Stimulated activated CD4-positive, alpha-beta T cell treated with anti-CD3 and anti-CD28 coated beads, Interleukin-1b, Interleukin-23, amount 100 ng/mL, for 48 hours (primary cell): ENCODE results near the gene CRYGB.
"Not testable (repeated sequence)": the region's sequence is repeated elsewhere in the genome, so short reads cannot be mapped to it uniquely, and the experiment has no call there.

Experiments
- DNase-seq: peaks from one replicate; pipeline ENCODE4 v3.0.0-alpha.2; 2020

The CRYGB gene

DNA sequence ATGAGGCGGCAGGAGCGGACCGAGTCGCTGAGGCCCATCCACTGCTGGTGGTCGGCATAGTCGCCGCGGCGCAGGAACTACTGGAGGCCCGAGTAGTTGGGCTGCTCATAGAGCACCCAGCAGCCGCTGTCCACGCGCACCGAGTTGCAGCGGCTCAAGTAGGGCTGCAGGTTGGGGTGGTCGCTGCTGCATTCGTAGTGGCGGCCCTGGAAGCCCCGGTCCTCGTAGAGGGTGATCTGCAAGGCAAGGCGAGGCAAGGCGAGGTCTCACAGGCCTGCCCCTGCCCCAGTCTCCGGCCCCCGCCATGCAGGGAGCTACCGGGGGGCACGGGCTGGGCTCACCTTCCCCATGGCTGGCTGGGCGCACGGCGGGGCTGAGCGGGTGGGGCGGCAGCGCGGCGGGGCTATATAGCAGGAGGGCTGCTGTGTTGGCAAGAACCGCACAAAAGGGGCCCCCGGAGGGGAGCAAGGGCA lies 33.6 kb downstream of the CRYGB start:
- DNase-seq = not testable (repeated sequence)

DNA sequence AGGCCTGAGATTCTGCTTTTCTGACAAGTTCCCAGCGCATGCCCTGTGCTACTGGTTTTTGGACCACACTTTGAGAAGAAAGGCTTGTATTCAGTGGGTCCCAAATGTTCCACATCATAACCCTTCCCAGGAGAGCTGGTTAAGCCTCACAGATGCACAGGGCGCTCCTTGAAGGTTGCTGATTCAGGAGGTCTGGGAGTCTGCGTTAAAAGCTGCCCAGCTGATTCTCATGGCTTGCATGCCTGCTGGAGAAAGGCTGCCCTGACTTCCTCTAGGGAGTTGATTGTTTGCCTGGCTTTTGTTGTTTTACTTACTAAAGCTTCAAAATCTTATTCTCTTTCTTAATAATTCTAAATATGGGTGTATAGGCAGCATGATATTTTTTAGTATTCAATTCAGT lies 42.3 kb downstream of the CRYGB start:
- no peak for DNase-seq

DNA sequence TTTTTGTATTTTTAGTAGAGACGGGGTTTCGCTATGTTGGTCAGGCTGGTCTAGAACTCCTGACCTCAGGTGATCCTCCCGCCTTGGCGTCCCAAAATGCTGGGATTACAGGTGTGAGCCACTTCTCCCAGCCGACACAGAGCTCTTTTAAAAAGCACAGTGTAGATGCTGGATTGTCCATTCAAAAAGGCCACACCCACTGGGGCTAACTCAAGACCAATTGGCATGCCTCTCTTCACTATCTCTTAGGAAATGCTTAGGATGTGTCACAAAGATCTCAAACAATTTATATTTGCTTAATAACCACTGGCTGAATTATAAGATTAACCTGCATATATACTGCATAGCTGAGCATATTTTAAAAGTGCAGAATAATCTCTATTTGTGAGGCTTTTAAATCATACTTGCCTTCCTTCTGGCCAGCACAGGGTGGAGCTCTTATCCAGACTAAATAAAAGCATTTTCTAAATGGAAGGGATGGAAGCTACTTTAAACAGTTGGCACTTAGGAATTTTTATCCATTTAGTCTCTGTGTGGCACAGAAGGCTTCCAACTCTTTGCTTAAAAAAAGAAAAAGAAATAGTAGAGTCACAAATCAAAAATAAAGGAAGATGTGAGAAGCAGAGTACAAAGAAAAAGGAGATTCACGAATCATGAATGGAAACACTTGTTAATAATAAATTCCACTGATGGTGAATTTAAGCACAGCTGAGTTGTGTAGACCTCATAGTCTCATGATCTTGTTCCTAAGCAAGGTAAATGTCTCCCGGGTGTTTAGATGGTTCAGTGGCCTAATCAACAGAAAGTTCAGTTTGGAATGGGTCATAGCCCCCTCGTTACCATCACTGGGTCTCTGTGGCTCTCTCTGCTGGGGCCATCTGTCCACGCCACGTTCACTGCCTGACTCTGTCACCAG lies 44.0 kb downstream of the CRYGB start:
- no peak for DNase-seq

DNA sequence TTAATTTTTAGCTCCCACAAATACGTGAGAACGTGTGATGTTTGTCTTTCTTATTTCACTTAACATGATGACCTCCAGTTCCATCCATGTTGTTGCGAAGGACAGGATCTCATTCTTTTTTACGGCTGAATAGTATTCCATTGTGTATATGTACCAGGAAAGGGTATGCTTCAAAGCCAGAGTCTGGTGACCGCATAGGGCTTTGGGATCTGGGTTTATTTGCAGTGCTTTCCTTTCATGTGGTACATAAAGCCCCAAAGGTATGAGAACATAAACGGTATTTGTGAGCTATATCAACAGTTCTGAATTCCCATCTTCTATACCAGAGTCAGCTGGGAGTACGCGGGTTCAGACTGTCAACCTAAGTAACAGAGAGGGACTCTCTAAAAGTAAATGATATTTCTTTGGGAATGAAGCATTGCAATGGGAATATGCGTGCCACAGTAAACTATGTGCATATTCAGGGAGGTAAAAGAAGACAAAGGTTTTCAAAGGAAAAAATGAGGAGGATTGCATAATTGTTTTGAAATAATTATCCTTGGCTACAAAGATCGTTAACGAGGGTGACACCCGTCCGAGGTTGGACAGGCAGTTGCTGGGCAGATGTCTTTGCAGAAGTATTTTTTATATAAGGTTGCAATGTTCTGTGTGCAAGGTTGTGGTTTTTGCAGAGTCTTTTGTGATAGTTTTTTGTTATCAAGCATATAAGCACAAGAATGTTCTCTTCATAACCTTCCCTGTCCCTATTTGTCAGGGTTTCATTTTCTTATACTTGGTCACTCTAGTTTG lies 46.1 kb downstream of the CRYGB start:
- DNase-seq = no peak

DNA sequence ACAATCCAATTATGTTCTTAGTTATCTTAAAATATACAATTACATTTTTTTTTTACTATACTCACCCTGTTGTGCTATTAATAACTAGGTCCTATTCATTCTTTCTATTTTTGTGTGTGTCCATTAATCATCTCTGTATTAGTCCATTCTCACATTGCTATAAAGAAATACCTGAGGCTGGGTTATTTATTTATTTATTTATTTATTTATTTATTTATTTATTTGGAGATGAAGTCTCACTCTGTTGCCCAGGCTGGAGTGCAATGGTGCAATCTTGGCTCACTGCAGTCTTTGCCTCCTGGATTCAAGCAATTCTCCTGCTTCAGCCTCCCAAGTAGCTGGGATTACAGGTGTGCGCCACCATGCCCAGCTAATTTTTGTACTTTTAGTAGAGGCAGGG lies 47.3 kb downstream of the CRYGB start:
- not testable (repeated sequence) for DNase-seq

DNA sequence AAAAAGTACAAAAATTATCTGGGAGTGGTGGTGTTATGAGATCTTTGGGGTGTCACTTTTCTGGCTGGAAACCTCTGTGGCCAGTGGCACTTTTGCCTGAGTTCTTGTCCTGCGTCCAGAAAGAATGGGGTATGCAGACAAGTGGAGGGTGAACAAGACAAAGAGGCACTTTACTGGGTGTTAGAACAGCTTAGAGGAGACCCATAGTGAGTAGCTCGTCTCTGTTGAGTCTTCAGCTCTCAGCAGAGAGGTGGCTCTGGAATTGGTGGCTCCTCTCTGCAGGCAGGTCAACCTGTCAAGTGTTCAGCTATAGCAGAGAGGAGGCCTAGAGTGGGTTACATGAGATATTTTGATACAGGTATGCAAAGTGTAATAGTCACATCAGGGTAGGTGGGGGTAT lies 47.7 kb downstream of the CRYGB start:
- DNase-seq = no peak

DNA sequence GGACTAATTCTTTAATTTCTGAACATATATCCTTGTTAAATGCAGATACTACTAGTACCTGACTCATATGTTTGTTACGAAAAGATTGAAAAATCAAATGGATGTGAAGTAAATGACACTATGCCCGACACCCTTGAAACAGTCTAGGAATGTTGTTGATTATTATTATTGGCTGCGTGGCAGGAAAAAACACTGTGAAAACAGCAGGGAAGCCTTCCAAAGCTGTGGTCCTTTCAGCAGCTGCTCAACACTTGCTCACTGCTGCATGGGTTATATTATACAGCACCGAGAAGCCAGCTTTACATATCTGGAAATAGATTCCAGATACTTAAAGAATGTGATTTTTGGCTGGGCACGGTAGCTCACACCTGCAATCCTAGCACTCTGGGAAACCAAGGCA lies 48.2 kb downstream of the CRYGB start:
- DNase-seq = no peak

DNA sequence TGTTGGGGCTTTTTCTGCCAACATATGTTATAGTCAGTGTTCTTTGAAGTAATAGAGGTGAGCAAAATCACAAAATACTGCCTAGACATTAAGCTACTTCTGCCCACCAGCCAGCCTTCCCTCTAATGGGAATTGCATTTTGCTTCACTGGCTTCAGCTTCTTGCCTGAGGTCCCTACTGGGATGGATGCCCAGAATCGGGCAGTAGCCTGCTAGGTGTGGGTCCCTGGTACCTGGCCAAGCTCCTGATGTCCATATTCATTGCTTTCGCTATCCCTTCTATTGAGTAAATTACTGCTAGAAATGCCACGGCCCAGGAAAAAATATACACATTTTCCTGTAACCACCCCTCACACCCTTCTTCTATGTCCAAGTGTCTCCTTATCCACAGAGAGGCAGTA lies 48.6 kb downstream of the CRYGB start:
- no peak for DNase-seq

DNA sequence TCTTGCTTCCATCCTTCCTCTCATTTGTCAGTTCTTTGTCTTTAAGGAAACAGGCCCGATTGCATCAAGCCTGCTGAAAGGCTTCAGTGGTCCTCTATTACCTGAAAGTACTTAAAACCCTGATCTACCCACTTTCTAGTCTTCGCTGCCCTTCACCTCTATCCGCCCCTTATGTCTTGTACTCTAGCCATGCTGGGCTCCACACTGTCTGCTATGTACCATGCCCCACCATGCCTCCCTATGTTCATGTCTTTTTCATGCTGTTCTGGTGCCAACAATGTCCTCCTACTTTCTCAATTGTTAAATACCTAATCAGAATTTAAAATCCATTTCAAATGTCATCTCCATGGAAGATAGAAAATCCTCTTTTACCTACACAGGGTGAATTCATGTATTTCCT lies 49.9 kb downstream of the CRYGB start:
- DNase-seq = no peak

DNA sequence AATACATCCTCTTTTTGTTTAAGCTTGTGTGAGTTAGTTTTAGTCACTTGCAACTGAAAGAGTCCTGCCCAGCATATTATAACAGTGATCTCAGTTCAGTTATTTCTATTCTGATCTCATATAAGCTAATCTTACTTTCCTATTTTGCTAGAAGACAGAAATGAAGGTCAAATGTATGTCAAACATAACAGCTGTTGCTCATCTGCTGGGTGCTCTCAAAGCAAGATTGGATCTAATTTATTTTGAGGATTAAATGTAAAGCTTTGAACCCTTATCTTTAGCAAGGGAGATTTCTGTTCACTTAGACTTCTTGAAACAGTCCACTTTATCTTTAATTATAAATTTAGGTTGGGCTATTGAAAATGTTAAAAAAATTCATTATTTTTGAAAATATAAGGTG lies 52.8 kb downstream of the CRYGB start:
- no peak for DNase-seq
